ENCODE results near the gene CD53. TPM values are rescaled to one million over a fixed set of nuclear protein-coding genes. Genes with fewer than 3 reads are reported as not detected.

CD53 gene
- polyA plus RNA-seq, 1 experiment, result not detected

DNA sequence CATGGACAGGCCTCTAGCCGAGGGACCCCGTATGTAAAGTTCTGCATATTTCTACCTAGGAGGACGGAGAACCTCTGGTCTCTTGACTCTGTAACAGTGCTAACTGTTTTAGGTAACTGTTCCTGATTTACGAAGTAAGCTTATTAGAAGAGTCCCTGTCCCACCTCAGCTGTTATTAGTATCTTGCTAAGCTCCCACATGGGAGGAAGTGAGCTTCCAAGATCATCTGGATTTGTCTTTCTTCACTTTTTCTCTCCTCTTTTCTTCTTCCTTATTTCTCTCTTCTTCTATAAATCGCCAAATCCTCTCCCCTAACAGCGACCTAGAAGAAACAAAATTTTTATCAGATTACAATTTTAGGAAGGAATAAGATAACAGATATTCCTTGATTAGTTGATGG, 4.4 kb downstream of the CD53 start:
- CTCF ChIA-PET, result no interaction called here

DNA sequence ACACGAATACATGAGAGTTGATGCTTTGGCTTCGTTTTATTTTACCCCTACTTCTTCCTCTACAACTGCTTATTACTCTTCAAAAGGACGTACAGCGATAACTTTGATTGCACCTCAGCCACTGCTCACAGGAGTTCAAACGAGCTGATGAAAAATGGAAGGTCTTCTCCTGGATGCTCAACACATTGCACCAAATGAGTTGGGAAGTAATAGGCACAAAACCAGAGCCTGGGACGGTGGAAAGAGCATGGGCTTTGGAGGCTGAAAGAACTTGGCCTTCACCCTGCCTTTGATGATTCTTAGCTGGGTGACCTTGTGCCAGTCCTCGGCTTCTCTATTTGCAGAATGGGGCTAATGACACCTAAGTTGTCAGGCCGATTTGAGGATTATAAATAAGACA, 4.8 kb downstream of the CD53 start:
- Histone ChIP-seq H3K9me3 (ENCODE audit: control insufficient read depth, insufficient read depth, low read length) (no peaks in the 10 kb centered on the region), H3K27ac (ENCODE audit: low read depth, low read length) (no peak overlapping the region), H3K27me3 (ENCODE audit: control insufficient read depth, insufficient read depth, low read length) (no peaks in the 10 kb centered on the region), H3K4me3 (ENCODE audit: low read depth, low read length) (no peak overlapping the region)
- no peak for DNase-seq (ENCODE audit: low read depth, low spot score)
- ChIA-PET POLR2A (no interaction called here), CTCF (no interaction called here)
- no peak for TF ChIP-seq CTCF (IDR thresholded peaks at IDR 0.05; ENCODE audit: low read depth, low read length)

More for the DNA sequence above, 4.4 kb downstream of the CD53 start:
- TF ChIP-seq CTCF (IDR thresholded peaks at IDR 0.05; ENCODE audit: low read depth, low read length), result no peak
- no peaks in the 10 kb centered on the region for H3K27me3 ChIP-seq (ENCODE audit: control insufficient read depth, insufficient read depth, low read length)
- H3K4me3 ChIP-seq (ENCODE audit: low read depth, low read length), result no peak overlapping the region
- no peaks in the 10 kb centered on the region for H3K9me3 ChIP-seq (ENCODE audit: control insufficient read depth, insufficient read depth, low read length)
- POLR2A ChIA-PET, result no interaction called here
- no peak overlapping the region for H3K27ac ChIP-seq (ENCODE audit: low read depth, low read length)
- no peak for DNase-seq (ENCODE audit: low read depth, low spot score)

DNA sequence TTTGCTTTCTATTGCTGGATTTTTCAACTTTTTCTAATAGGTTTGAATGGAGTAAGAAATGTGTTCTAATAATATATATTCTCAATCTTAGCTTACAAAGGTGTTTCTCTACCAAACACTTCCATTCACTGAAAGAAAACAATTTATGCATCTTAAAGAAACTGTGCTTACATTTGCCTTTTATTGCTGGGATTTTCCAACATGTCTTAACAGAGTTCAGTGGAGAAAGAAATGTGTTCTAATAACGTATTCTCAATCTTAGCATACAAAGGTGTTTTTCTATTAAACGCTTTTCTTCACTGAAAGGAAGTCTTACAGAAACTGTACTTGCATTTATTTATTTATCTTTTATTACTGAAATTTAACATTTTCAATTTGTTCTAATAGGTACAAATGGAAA, 5.6 kb downstream of the CD53 start:
- no peak overlapping the region for H3K4me3 ChIP-seq (ENCODE audit: low read depth, low read length)
- ChIA-PET CTCF (no interaction called here), POLR2A (no interaction called here)
- H3K27me3 ChIP-seq (ENCODE audit: control insufficient read depth, insufficient read depth, low read length), result no peaks in the 10 kb centered on the region
- no peak overlapping the region for H3K27ac ChIP-seq (ENCODE audit: low read depth, low read length)
- TF ChIP-seq CTCF (IDR thresholded peaks at IDR 0.05; ENCODE audit: low read depth, low read length), result no peak
- no peak for DNase-seq (ENCODE audit: low read depth, low spot score)
- no peaks in the 10 kb centered on the region for H3K9me3 ChIP-seq (ENCODE audit: control insufficient read depth, insufficient read depth, low read length)

DNA sequence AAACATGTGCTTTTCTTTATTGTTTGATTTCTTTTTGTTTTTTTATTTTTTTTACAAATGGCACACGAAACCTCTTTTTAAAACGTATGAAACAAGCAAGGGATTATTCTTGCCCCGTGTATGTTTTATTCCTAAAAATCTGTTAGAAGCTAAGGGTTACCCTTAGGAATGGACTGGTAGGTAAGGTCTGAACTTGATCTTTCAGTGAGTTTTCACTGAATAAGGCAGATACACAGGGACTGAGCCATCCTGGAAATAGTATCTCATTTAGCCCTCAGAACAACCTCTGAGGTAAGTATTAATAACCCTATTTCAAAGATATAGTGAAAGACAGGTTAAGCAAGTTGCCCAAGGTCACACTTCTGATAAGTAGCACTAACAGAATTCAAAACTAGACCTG, 6.0 kb downstream of the CD53 start:
- no peak for TF ChIP-seq CTCF (IDR thresholded peaks at IDR 0.05; ENCODE audit: low read depth, low read length)
- H3K4me3 ChIP-seq (ENCODE audit: low read depth, low read length), result no peak overlapping the region
- ChIA-PET CTCF (no interaction called here), POLR2A (no interaction called here)
- no peak overlapping the region for H3K27ac ChIP-seq (ENCODE audit: low read depth, low read length)
- H3K9me3 ChIP-seq (ENCODE audit: control insufficient read depth, insufficient read depth, low read length), result no peaks in the 10 kb centered on the region
- no peak for DNase-seq (ENCODE audit: low read depth, low spot score)
- no peaks in the 10 kb centered on the region for H3K27me3 ChIP-seq (ENCODE audit: control insufficient read depth, insufficient read depth, low read length)

- DNase-seq (ENCODE audit: low read depth, low spot score), result no peak
- TF ChIP-seq CTCF (IDR thresholded peaks at IDR 0.05; ENCODE audit: low read depth, low read length), result no peak
- Histone ChIP-seq H3K27ac (ENCODE audit: low read depth, low read length) (no peak overlapping the region), H3K27me3 (ENCODE audit: control insufficient read depth, insufficient read depth, low read length) (no peaks in the 10 kb centered on the region), H3K4me3 (ENCODE audit: low read depth, low read length) (no peak overlapping the region), H3K9me3 (ENCODE audit: control insufficient read depth, insufficient read depth, low read length) (no peaks in the 10 kb centered on the region)
- POLR2A ChIA-PET, result interaction anchor here (0.7 kb wide), 1 partner anchor 28 kb away, joined by 3 read pairs; no protein-coding TSS in a partner anchor
- CTCF ChIA-PET, result no interaction called here
Observed at GRCh38 chr1:110879758-110880606, 7.0 kb downstream of the CD53 start.

Measured in AG04450 (cell line).